B cell (primary cell): Measurements from ENCODE around the gene CCDC24.

Experiments
- EZH2 ChIP-seq: IDR thresholded peaks from 2 replicates; pipeline ENCODE4 v1.6.1; 2012; ENCODE audit warnings: borderline replicate concordance, low read depth, mild to moderate bottlenecking, moderate library complexity, low read length; ENCODE audit not compliant: insufficient read depth, poor library complexity, severe bottlenecking
- TF ChIP-seq, protein P1 (sequence below): fragments of 200-600 bp; IDR thresholded peaks from one replicate; pipeline ENCODE4 v1.8.0; 2022; ENCODE audit warnings: antibody characterized with exemption, mild to moderate bottlenecking

DNA sequence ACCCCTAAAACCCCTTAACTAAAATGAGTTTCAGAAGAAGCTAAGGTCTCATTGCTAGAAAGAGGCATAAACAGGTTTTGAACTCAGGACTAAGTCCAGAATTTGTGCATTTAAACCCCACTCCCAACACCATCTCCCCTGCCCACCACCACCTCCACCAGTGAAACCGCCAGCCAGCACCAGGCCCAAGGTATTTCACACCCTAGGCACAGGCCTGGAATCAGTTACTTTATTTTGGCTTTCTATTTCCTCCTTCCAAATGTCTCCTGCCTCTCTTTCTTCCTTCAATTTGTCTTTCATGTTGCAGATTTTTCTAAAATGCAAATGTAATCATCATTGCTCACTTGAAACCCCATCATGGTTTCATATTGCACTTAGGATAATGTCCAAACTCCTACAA is 46.5 kb upstream of the CCDC24 start:
- TF ChIP-seq, protein P1, sequence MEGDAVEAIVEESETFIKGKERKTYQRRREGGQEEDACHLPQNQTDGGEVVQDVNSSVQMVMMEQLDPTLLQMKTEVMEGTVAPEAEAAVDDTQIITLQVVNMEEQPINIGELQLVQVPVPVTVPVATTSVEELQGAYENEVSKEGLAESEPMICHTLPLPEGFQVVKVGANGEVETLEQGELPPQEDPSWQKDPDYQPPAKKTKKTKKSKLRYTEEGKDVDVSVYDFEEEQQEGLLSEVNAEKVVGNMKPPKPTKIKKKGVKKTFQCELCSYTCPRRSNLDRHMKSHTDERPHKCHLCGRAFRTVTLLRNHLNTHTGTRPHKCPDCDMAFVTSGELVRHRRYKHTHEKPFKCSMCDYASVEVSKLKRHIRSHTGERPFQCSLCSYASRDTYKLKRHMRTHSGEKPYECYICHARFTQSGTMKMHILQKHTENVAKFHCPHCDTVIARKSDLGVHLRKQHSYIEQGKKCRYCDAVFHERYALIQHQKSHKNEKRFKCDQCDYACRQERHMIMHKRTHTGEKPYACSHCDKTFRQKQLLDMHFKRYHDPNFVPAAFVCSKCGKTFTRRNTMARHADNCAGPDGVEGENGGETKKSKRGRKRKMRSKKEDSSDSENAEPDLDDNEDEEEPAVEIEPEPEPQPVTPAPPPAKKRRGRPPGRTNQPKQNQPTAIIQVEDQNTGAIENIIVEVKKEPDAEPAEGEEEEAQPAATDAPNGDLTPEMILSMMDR, result no peak
- TF ChIP-seq EZH2, result no peak
